Brain microvascular endothelial cell (primary cell): Measurements from ENCODE around the gene TULP4.
A peak's percentile ranks its signal among the peaks of the same experiment; 100 is the strongest.

Experiments used
- DNase-seq: peaks from one replicate; pipeline ENCODE4 v3.0.0-alpha.2; 2020
- H3K27ac ChIP-seq: fragments of 250-450 bp; sonication (Bioruptor Pico); 2 replicates; pipeline ENCODE4 v1.5.1; 2020; ENCODE audit warnings: mild to moderate bottlenecking, moderate library complexity
- H3K27me3 ChIP-seq: fragments of 250-450 bp; sonication (Bioruptor Pico); replicated peaks from 2 replicates; pipeline ENCODE4 v1.5.1; 2020; ENCODE audit warnings: mild to moderate bottlenecking
- H3K36me3 ChIP-seq: fragments of 250-450 bp; sonication (Bioruptor Pico); replicated peaks from 2 replicates; pipeline ENCODE4 v1.5.1; 2020; ENCODE audit warnings: mild to moderate bottlenecking
- H3K4me3 ChIP-seq: 2 replicates; pipeline ENCODE4 v1.5.1; 2011; ENCODE audit warnings: low read depth, mild to moderate bottlenecking, control low read depth, low read length, moderate library complexity
- in situ Hi-C: cut with HindIII; loops from 2 replicates; pipeline ENCODE4 v1.10.0; 2017; ENCODE audit warnings: low sequenced_read_pairs, low pct_ligation_motif_present
- TF ChIP-seq, protein P1 (sequence below): IDR thresholded peaks from 2 replicates; pipeline ENCODE4 v1.5.1; 2011; ENCODE audit warnings: low read depth, mild to moderate bottlenecking, moderate library complexity, low read length, control low read depth, inconsistent platforms; ENCODE audit errors: missing control alignments

Gene TULP4

DNA sequence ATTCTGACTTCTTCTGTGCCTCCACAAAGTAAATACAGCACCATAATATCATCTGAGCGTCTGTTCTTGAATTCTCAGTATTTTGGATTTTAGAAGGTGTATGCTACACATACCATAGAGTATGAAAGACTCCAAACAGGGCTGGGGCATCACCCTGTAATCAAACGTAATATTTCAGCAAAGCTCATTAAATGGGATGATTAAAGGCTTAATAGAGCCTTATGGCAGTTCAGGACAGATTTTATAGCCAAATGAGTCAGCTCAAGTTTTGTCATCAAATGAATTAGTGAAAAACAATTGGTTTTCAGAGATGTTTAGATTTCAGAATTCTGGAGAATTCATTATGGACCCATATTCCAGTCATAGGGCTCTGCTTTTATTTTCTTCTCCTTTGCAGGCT, 68.9 kb downstream of the TULP4 start:
- DNase-seq = no peak

DNA sequence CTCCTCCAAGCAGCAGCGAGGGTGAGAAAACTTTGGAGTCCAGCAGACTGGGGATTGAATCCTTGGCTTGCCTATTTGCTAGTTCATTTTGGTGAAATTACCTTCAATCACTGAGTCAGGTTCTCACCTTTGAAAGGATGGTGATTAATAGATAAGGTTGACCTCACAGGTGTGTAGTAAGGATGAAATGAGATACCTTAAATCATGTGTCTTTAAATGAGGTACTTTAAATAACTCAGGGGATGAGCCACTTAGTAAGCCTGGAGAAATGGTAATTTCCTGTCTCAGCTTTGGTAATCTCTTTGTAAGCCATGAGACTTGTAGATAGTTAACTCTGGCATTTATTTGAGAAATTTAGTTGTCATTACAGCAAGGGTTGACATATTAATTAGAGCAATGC, 70.2 kb downstream of the TULP4 start:
- in situ Hi-C loops = no loop called here
- H3K27ac ChIP-seq = no peak overlapping the region
- H3K27me3 ChIP-seq = no peaks in the 10 kb centered on the region
- no peak for DNase-seq
- TF ChIP-seq, protein P1, sequence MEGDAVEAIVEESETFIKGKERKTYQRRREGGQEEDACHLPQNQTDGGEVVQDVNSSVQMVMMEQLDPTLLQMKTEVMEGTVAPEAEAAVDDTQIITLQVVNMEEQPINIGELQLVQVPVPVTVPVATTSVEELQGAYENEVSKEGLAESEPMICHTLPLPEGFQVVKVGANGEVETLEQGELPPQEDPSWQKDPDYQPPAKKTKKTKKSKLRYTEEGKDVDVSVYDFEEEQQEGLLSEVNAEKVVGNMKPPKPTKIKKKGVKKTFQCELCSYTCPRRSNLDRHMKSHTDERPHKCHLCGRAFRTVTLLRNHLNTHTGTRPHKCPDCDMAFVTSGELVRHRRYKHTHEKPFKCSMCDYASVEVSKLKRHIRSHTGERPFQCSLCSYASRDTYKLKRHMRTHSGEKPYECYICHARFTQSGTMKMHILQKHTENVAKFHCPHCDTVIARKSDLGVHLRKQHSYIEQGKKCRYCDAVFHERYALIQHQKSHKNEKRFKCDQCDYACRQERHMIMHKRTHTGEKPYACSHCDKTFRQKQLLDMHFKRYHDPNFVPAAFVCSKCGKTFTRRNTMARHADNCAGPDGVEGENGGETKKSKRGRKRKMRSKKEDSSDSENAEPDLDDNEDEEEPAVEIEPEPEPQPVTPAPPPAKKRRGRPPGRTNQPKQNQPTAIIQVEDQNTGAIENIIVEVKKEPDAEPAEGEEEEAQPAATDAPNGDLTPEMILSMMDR = no peak
- no peak overlapping the region for H3K4me3 ChIP-seq
- H3K36me3 ChIP-seq = no peaks in the 10 kb centered on the region

More for the DNA sequence above, 68.9 kb downstream of the TULP4 start:
- H3K27me3 ChIP-seq = no peaks in the 10 kb centered on the region
- TF ChIP-seq, protein P1 = no peak
- in situ Hi-C loops = no loop called here
- no peak overlapping the region for H3K27ac ChIP-seq
- H3K36me3 ChIP-seq = no peaks in the 10 kb centered on the region
- no peak overlapping the region for H3K4me3 ChIP-seq

DNA sequence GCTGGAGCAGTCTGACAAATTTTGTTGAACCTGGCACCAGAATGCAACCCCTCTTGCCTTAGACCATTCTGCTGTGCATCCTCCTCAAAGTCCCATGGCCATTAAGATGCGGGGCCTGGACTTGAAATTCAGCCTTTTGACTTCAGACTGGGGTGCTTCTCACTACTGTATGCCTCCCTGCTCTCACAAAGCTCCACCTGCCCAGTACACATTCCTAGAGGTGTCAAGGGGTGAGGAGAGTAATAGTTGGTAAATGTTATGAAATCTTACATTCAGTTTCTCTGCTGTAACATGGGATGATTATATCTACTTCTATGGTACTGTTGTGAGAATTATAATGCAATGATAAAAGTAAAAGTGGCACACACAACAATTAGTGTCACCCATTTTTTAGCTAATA, 70.8 kb downstream of the TULP4 start:
- DNase-seq = no peak
- Histone ChIP-seq H3K4me3 (no peak overlapping the region), H3K27ac (no peak overlapping the region), H3K36me3 (no peaks in the 10 kb centered on the region), H3K27me3 (no peaks in the 10 kb centered on the region)
- in situ Hi-C loops = no loop called here
- TF ChIP-seq, protein P1 = no peak

DNA sequence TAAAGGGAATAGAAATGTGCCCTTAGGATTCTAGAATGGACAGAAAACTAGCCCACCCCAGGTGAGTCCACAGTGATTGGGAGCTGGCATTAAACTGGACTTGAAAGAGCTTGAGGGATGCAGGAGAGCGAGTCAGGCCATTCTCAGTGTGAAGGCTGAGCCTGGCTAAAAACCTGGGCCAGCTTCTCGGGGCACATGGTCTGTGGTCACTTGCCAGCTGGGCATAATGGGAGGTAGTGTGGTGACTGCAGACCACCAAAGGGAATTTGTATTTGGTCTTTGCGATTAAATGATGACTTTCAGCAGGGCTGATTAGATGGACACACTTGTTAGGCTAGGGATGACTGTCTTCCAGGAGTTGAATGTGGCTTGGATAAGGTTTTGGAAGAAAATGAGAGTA, 71.3 kb downstream of the TULP4 start:
- H3K27me3 ChIP-seq = no peaks in the 10 kb centered on the region
- DNase-seq = no peak
- H3K36me3 ChIP-seq = no peaks in the 10 kb centered on the region
- H3K27ac ChIP-seq = no peak overlapping the region
- H3K4me3 ChIP-seq = no peak overlapping the region
- in situ Hi-C loops = no loop called here
- TF ChIP-seq, protein P1 = no peak

DNA sequence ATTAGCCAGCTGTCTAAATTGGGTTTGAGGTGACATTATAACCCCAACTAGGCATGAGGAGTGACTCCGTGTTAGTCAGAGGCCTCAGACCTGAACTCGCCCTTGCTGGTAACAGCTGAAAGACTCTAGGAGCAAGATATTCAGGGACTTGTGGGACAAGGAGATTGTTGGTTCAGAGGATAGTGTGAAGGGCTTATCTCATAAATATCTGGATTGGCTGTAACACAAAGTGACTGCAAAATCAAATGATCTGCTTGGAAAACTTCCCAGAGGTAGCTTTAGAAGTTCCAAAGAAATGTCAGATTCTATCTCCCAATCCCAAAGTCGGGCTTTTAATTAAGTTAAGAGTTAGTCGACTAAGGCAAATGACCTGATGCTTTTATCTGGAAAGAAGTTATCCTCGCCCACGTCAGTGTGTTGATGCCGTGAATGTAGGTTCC, 72.4 kb downstream of the TULP4 start:
- TF ChIP-seq, protein P1 = no peak
- in situ Hi-C loops = no loop called here
- H3K36me3 ChIP-seq = no peaks in the 10 kb centered on the region
- H3K4me3 ChIP-seq = no peak overlapping the region
- H3K27me3 ChIP-seq = no peaks in the 10 kb centered on the region
- H3K27ac ChIP-seq = no peak overlapping the region
- DNase-seq = no peak

DNA sequence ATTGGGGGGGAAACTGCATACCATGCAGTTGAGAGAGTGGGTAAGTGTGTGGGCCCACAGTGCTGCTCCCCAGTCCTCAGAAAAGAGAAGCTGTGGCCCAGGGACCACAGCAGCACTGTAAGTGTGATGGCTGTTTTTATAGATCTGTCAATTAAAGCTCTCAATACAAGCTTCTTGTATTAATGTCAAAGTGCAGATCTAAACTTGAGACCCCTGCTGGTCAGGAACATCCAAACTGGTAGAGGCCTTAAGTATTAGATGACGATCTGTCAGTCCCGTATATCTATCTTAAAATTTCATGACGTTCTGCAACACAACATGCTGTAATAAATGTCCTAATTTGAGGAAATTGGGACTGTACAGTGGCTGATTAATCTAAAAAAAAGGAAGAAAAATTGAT, 74.8 kb downstream of the TULP4 start:
- Histone ChIP-seq H3K27me3 (no peaks in the 10 kb centered on the region), H3K27ac (no peak overlapping the region), H3K4me3 (no peak overlapping the region), H3K36me3 (no peaks in the 10 kb centered on the region)
- no peak for DNase-seq
- TF ChIP-seq, protein P1 = peak; percentile 36
- in situ Hi-C loops = no loop called here
